MM.1S (cell line): ENCODE measurements around the gene SELENBP1.

ENCODE experiments used
- DNase-seq: peaks from one replicate; pipeline ENCODE4 v3.0.0-alpha.2; 2015
- H2AFZ ChIP-seq: fragments of 300-600 bp; sonication (generic); 2 replicates; pipeline ENCODE4 v1.6.0; 2016; ENCODE audit warnings: antibody characterized with exemption, low read length
- H3F3A ChIP-seq: fragments of 300-600 bp; sonication (generic); 2 replicates; pipeline ENCODE4 v1.6.1; 2016; ENCODE audit warnings: mild to moderate bottlenecking, antibody characterized with exemption, low read length, moderate library complexity, mixed read lengths; ENCODE audit not compliant: insufficient read depth
- H3K27ac ChIP-seq: fragments of 300-600 bp; sonication (generic); 2 replicates; pipeline ENCODE4 v1.5.1; 2016; ENCODE audit warnings: mild to moderate bottlenecking, low read length
- H3K27me3 ChIP-seq: fragments of 300-600 bp; sonication (generic); replicated peaks from 2 replicates; pipeline ENCODE4 v1.6.0; 2016; ENCODE audit warnings: low read length; ENCODE audit not compliant: insufficient read depth
- H3K36me3 ChIP-seq: fragments of 300-600 bp; sonication (generic); replicated peaks from 2 replicates; pipeline ENCODE4 v1.6.1; 2016; ENCODE audit warnings: mild to moderate bottlenecking, low read length, mixed read lengths; ENCODE audit not compliant: insufficient read depth
- H3K4me1 ChIP-seq: fragments of 300-600 bp; sonication (generic); 2 replicates; pipeline ENCODE4 v1.6.1; 2016; ENCODE audit warnings: low read length, mixed read lengths
- H3K4me2 ChIP-seq: fragments of 300-600 bp; sonication (generic); 2 replicates; pipeline ENCODE4 v1.6.0; 2016; ENCODE audit warnings: low read depth, low read length
- H3K4me3 ChIP-seq: fragments of 300-600 bp; sonication (generic); 2 replicates; pipeline ENCODE4 v1.5.1; 2016; ENCODE audit warnings: low read length, mixed read lengths
- H3K79me2 ChIP-seq: fragments of 300-600 bp; sonication (generic); 2 replicates; pipeline ENCODE4 v1.6.1; 2016; ENCODE audit warnings: mixed run types, low read length, mixed read lengths
- H3K9ac ChIP-seq: fragments of 300-600 bp; sonication (generic); 2 replicates; pipeline ENCODE4 v1.6.1; 2016; ENCODE audit warnings: low read length, mixed read lengths
- H3K9me2 ChIP-seq: fragments of 300-600 bp; sonication (generic); replicated peaks from 2 replicates; pipeline ENCODE4 v1.6.1; 2016; ENCODE audit warnings: mild to moderate bottlenecking, low read length, mixed read lengths; ENCODE audit not compliant: insufficient read depth
- H3K9me3 ChIP-seq: fragments of 300-600 bp; sonication (generic); replicated peaks from 2 replicates; pipeline ENCODE4 v1.6.1; 2016; ENCODE audit warnings: mild to moderate bottlenecking, low read length, mixed read lengths; ENCODE audit not compliant: insufficient read depth
- H4K20me1 ChIP-seq: fragments of 300-600 bp; sonication (generic); 2 replicates; pipeline ENCODE4 v1.6.1; 2016; ENCODE audit warnings: mild to moderate bottlenecking, low read length, moderate library complexity, mixed read lengths; ENCODE audit not compliant: insufficient read depth
- EZH2 ChIP-seq: fragments of 300-600 bp; sonication (generic); optimal IDR thresholded peaks from 2 replicates; pipeline ENCODE3; 2017; ENCODE audit warnings: low read depth, mild to moderate bottlenecking, antibody characterized with exemption, low read length, mixed read lengths
- EZH2phosphoT487 ChIP-seq: fragments of 300-600 bp; sonication (generic); IDR thresholded peaks from 2 replicates; pipeline ENCODE4 v1.6.1; 2018; ENCODE audit warnings: antibody characterized with exemption, low read length
- TF ChIP-seq, protein P1 (sequence below): fragments of 300-600 bp; sonication (generic); IDR thresholded peaks from 2 replicates; pipeline ENCODE4 v1.5.1; 2016; ENCODE audit warnings: antibody characterized with exemption, low read length, mixed read lengths

The SELENBP1 gene

GRCh38 chr1:151318975-151319374, 53.5 kb downstream of the SELENBP1 start:
- Histone ChIP-seq H2AFZ (no peak overlapping the region), H4K20me1 (no peaks in the 10 kb centered on the region), H3K4me2 (no peak overlapping the region), H3F3A (no peaks in the 10 kb centered on the region), H3K4me3 (no peak overlapping the region), H3K9me3 (no peaks in the 10 kb centered on the region), H3K9ac (no peak overlapping the region), H3K79me2 (peaks cover 50% of the 10 kb centered on the region), H3K27me3 (no peaks in the 10 kb centered on the region), H3K9me2 (no peaks in the 10 kb centered on the region), H3K4me1 (no peaks in the 10 kb centered on the region), H3K27ac (no peak overlapping the region), H3K36me3 (peaks cover 8% of the 10 kb centered on the region; the same call in 1 of the 2 replicates)
- DNase-seq = no peak
- TF ChIP-seq EZH2 (no peak), EZH2phosphoT487 (no peak)
- TF ChIP-seq, protein P1, sequence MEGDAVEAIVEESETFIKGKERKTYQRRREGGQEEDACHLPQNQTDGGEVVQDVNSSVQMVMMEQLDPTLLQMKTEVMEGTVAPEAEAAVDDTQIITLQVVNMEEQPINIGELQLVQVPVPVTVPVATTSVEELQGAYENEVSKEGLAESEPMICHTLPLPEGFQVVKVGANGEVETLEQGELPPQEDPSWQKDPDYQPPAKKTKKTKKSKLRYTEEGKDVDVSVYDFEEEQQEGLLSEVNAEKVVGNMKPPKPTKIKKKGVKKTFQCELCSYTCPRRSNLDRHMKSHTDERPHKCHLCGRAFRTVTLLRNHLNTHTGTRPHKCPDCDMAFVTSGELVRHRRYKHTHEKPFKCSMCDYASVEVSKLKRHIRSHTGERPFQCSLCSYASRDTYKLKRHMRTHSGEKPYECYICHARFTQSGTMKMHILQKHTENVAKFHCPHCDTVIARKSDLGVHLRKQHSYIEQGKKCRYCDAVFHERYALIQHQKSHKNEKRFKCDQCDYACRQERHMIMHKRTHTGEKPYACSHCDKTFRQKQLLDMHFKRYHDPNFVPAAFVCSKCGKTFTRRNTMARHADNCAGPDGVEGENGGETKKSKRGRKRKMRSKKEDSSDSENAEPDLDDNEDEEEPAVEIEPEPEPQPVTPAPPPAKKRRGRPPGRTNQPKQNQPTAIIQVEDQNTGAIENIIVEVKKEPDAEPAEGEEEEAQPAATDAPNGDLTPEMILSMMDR = no peak

- no peaks in the 10 kb centered on the region for H3K9me3 ChIP-seq
- H3K9ac ChIP-seq = no peak overlapping the region
- H3K4me3 ChIP-seq = no peak overlapping the region
- H3K36me3 ChIP-seq = peaks cover 8% of the 10 kb centered on the region; the same call in 1 of the 2 replicates
- H3K4me1 ChIP-seq = no peaks in the 10 kb centered on the region
- H3K9me2 ChIP-seq = no peaks in the 10 kb centered on the region
- no peak for DNase-seq
- H2AFZ ChIP-seq = no peak overlapping the region
- H4K20me1 ChIP-seq = no peaks in the 10 kb centered on the region
- no peak overlapping the region for H3K27ac ChIP-seq
- peaks cover 39% of the 10 kb centered on the region for H3K79me2 ChIP-seq
- no peaks in the 10 kb centered on the region for H3F3A ChIP-seq
- TF ChIP-seq EZH2 (no peak), EZH2phosphoT487 (no peak)
- TF ChIP-seq, protein P1 = no peak
- no peak overlapping the region for H3K4me2 ChIP-seq
- H3K27me3 ChIP-seq = no peaks in the 10 kb centered on the region
Observed at GRCh38 chr1:151315565-151316235, 56.8 kb downstream of the SELENBP1 start.
